Retina (tissue), 1 donor: Measurements from ENCODE around the gene DPH2.
A peak's percentile ranks its signal among the peaks of the same experiment; 100 is the strongest.

Experiments used
- DNase-seq: peaks from one replicate; pipeline ENCODE4 v3.0.0-alpha.2; 2016

DPH2 gene

DNA sequence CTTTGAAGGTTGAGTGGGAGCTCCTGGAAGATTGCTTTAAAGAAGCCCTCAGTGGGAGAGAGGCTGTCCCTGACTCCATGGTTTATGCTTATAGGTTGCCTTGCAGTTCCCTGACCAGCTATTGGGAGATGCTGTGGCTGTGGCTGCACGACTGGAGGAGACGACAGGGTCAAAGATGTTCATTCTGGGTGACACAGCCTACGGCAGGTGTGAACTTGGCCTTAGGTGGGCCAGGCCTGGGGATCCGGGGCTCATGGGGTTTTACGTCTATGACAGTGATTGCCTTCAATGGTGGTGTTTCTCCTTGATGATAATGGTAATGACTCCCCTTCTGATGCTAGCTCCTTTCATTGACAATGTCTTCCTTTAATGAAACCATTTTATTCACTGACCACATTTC is 692 bp downstream of the DPH2 start:
- DNase-seq = no peak

- DNase-seq = no peak
Measured at GRCh38 chr1:43970911-43971310, 1.1 kb downstream of the DPH2 start.

DNA sequence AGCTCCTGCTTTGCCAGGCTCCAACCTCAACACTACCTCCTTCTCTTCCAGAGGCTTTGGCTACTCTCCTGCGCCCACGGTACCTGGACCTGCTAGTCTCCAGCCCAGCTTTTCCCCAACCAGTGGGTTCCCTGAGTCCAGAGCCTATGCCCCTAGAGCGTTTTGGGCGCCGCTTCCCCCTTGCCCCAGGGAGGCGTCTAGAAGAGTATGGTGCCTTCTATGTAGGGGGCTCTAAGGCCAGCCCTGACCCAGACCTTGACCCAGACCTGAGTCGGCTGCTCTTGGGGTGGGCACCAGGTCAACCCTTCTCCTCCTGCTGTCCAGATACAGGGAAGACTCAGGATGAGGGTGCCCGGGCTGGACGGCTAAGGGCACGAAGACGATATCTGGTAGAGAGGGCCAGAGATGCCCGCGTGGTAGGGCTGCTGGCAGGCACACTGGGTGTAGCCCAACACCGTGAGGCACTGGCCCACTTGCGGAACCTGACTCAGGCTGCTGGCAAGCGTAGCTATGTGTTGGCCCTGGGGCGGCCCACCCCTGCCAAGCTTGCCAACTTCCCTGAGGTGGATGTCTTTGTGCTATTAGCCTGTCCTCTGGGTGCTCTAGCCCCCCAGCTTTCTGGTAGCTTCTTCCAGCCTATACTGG is 1.6 kb downstream of the DPH2 start:
- DNase-seq = no peak

DNA sequence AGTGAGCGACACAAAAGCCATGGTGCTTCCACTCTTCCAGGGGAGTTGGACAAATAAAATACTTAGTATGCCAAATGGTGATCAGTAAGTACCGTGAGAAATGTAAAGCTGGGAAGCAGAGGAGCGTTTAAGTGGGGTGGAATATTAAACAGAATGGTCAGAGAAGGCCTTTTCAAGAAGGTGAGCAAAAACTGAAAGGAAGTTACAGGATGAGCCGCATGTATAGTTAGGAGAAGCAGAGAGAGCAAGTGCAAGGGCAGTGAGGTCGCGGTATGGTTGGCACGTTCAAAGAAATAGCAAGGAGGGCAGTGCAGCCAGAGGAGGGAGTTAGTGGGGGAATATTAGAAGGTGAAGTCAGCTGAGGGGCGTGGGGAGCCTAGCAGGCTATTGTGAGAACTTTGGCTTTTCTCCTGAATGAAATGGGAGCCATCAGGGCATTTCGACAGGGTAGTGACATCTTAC is 4.2 kb downstream of the DPH2 start:
- no peak for DNase-seq

DNA sequence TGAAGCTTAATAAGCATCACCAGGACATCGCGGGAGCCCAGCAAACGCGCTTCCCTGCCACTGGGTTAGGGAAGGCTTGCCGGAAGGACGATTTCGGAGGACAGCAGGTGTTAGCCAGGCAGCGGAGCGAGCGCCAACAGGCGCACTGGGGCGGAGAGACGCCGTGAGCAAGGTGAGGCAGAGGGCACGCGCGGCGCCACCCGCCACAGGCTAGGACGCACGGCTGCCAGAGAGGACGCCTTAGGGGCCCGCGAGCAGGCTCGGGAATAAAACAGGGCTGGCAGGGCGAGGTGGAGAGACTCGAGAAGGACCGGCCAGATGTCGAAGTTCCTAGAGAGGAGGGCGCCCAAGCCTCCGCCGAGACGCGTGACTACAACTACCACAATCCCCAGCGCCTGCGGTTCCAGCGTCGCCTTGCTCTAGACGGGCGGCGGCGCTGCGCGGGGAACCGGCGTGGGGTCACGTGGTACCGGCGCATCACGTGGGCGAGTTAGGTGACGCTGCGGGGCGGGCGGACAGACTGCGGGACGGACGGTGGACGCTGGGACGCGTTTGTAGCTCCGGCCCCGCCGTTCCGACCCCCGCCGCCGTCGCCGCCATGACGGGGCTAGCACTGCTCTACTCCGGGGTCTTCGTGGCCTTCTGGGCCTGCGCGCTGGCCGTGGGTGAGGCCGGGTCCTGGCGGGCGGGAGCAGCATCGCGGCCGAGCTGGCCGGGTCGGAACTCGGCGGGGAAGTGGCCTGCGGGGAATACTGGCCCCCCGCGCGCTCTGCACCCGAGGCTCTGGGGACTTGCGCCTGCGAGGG is 4.8 kb downstream of the DPH2 start, which contains the start of gene ATP6V0B:
TSS of gene ATP6V0B (plus strand) at position 518 of the 806 bp plus-strand sequence. CDS start at position 599, 81 bp downstream.
- DNase-seq = peak; percentile 96

DNA sequence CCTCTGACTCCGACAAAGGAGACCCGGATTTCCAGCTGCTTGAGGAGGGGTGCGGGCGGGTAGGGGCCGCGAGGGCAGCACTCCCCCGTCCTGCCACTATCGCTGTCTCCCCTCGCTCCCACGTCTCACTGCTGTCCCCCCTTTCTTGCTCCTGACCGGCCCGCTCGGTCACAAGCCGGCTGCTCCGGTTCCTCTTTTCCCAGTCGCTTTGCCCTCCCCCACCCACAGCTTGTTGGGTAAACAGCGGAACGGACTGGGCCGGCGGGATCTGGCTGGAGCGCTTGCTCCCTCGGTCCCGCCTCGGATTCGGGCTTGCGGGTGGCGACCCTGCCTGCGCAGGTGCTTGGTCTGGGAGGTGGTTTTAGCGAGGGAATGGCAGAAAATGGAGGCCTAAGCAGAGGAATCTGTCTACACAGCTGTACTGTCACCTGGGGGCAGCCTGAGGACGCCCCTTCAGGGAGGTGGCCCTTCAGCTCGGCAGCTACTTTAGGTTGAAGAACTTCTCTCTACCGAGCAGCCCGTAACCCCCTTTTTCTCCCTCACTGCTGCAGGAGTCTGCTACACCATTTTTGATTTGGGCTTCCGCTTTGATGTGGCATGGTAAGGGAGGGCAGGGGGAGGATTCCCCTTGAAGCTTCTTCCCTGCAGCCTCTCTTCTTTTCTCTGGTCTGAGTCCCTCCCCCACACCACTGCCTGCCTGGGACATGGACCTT is 5.6 kb downstream of the DPH2 start:
- DNase-seq = no peak

DNA sequence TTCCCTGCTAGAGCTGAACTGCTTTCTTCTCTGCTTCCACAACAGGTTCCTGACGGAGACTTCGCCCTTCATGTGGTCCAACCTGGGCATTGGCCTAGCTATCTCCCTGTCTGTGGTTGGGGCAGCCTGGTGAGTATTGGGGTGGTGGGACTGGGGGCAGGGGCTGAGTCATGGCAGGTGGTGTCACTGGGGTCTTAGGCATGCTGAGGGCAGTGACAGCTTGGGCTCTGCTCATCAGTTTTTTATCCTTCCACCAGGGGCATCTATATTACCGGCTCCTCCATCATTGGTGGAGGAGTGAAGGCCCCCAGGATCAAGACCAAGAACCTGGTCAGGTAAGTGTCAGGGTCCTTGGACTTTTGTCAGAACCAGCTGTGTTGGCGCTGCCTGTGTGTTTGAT is 6.2 kb downstream of the DPH2 start:
- DNase-seq = no peak

DNA sequence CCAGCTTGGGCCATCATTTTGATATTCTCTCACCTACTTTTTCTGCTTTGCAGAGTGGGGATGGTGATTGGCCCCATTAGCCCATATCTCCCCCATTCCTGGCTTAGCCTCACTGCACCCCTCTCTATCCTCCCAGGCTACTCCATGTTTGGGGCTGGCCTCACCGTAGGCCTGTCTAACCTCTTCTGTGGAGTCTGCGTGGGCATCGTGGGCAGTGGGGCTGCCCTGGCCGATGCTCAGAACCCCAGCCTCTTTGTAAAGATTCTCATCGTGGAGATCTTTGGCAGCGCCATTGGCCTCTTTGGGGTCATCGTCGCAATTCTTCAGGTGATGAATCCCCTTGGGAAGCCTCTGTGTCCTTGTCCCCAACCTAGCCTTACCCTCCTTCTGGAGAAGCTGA is 7.1 kb downstream of the DPH2 start:
- no peak for DNase-seq

GRCh38 chr1:43977376-43978263 is 7.8 kb downstream of the DPH2 start:
- no peak for DNase-seq

DNA sequence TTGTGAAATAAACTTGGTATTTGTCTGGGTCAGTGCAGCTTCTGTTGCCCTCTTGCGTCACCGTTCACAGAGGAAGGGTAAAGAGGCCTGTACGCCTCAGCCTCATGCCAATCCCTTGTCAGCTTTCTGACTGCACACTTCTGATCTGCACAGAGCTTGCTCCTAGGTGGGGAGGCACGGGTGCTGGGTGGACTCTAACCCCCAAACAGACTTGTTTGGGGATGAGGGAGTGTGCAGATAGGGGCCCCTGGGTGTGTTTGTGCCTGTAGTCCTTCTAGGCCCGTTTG is 8.4 kb downstream of the DPH2 start:
- DNase-seq = no peak

- peak; percentile 71 for DNase-seq
Measured at GRCh38 chr1:43978551-43979260, 8.9 kb downstream of the DPH2 start, which contains the start of gene B4GALT2. Gene B4GALT2, plus strand, starts transcription at chr1:43979210. Its CDS starts 1,951 bp downstream, at chr1:43981161.

GRCh38 chr1:43979261-43979527 is 9.4 kb downstream of the DPH2 start:
- DNase-seq = no peak

DNA sequence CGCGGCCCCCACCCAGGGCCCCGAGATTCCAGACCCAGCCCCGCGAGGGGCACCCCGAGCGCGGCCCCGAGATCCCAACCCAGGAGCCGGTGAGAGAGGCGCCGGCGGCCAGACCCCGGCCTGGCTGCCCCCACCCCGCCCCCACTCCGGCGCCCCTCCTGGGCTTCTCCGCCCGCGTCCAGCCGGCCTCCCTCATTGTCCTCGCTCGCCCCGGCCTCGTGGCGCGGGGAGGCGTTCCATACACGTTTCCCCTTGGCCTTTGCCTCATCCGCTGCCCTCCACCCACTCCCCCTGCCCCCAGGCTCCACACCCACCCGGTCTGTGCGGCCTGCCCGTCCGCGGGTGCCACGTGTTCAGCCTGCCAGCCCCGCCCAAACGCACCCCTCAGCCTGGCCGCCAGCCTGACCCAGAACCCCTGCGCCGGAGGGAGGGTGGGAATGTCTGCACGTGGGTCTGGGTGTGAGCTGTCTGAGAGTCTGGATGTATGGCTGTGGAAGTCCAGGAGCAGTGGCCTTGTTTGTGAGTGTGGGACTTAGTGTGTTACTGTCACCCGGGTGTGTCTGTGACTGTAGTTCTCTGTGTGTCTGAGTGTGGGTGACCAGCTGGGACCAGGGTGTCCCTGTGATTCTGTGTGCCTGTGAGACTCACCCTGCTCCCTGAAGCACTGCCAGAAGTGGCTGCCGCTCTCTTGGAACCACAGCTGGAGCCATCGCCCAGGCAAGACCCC is 9.9 kb downstream of the DPH2 start:
- DNase-seq = peak; percentile 75

DNA sequence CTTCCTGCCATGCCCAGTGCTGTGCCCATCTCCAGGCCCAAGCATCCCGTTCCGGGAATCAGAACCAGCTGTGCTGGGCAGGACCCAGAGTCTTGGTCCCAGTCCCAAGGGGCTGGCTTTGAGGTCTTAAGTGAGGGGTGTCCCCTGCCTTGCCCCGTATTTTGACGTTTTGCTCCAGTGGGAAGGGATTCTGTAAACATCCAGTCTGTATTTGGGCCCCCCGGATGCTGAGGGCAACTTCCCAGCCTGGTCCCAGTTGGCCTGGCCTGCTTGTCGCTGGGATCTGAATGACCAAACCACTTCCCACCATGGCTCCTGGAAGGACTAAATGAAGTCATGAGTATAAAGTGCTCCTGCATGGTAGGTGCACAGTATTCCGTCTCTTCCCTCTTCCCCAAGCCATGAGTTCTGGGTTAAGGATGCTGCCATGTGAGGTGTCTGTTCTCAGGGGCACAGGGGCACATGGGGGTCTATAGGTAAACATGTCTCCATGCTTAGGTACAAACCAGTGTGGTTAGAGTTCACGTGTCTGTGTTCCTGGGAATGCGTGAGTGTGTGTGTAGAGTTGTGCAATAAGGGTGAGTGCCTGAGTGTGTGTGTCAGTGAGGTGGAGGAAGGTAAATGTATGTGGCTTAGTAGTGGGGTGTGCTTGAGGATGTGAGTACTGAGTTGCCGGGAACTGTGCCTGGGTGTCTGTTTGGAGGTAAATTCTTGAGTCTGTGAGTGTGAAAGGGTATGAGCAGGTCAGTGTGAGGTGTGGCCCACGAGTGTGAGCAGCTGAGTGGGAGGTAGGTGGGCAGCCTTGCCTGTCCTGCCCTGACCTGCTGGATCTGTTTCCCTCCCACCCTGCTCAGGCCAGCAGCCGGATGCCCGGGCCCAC is 10.7 kb downstream of the DPH2 start:
- DNase-seq = peak; percentile 18

DNA sequence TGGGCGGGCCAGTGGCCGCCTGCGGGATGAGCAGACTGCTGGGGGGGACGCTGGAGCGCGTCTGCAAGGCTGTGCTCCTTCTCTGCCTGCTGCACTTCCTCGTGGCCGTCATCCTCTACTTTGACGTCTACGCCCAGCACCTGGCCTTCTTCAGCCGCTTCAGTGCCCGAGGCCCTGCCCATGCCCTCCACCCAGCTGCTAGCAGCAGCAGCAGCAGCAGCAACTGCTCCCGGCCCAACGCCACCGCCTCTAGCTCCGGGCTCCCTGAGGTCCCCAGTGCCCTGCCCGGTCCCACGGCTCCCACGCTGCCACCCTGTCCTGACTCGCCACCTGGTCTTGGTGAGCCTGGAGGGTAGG is 11.3 kb downstream of the DPH2 start:
- no peak for DNase-seq

GRCh38 chr1:43981636-43982035 is 11.8 kb downstream of the DPH2 start:
- no peak for DNase-seq

DNA sequence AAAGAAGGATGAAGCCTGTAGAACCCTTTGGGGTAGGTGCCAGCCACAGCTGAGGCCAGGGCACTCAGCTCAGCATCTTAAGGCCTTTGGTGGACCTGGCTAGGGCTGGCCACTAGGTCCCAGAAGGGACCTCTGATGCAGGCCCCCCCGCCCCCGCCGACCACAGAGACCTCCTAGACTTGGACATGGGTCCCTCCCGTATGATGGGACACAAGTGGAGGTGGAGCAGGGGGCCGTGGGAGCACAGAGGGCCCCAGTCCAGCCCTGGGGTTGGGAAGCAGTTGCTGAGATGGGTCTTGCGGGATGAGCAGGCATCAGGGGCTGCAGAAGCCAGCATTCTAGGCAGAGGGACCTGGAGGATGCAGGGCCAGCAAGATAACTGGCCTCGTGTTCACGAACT is 12.4 kb downstream of the DPH2 start:
- DNase-seq = no peak

- DNase-seq = no peak
Measured at GRCh38 chr1:43982808-43983207, 13.0 kb downstream of the DPH2 start.

- DNase-seq = no peak
Measured at GRCh38 chr1:43983253-43983899, 13.6 kb downstream of the DPH2 start.

DNA sequence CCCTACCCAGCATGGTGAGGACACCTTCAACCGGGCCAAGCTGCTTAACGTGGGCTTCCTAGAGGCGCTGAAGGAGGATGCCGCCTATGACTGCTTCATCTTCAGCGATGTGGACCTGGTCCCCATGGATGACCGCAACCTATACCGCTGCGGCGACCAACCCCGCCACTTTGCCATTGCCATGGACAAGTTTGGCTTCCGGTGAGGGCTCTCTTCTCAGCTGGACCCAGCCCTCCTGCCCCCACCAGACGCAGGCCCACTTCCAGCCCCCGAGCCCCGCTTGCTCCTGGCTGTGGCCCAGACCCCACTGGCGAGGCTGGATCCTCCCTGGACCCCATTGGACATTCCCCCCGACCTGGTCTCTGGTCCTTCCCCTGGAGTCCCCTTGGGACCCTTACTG is 15.0 kb downstream of the DPH2 start:
- no peak for DNase-seq
